Measurements from ENCODE around the gene KLHDC8A.

The KLHDC8A gene

DNA sequence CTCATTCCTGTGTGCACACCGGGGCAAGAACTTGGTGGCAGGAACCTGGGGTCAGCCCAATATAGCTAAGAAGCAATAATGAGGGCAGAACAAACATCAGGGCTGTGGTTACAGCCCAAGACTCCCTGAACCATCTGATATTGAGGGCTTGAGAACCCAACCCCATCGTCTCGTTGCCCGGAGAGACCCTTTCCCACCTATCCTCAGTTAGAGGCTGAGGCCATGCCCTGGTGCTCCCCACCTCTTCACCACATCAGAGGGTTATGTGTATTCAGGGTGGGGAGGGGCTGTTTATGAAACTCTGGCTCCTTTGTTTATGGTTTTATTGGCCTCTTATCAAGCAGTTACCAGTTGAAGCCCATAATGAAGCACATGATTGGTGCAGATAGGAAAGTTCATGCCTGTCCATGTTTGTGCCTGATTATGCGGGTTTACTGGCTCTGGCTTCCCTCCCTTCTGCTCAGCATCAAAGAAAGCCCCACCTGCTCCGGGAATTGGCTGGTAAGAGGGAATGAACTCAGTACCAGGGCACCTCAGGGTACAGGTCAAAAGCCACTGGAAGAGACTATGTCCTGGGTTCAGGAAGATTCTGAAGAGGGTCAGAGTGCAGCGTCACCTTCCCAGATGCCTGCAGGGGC, 49.7 kb downstream of the KLHDC8A start:
- H3K4me3 ChIP-seq (ENCODE audit: low read depth, low read length): no peak overlapping the region
- TF ChIP-seq, protein P1, sequence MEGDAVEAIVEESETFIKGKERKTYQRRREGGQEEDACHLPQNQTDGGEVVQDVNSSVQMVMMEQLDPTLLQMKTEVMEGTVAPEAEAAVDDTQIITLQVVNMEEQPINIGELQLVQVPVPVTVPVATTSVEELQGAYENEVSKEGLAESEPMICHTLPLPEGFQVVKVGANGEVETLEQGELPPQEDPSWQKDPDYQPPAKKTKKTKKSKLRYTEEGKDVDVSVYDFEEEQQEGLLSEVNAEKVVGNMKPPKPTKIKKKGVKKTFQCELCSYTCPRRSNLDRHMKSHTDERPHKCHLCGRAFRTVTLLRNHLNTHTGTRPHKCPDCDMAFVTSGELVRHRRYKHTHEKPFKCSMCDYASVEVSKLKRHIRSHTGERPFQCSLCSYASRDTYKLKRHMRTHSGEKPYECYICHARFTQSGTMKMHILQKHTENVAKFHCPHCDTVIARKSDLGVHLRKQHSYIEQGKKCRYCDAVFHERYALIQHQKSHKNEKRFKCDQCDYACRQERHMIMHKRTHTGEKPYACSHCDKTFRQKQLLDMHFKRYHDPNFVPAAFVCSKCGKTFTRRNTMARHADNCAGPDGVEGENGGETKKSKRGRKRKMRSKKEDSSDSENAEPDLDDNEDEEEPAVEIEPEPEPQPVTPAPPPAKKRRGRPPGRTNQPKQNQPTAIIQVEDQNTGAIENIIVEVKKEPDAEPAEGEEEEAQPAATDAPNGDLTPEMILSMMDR (IDR thresholded peaks at IDR 0.05; ENCODE audit: low read depth, low read length): no peak

GRCh38 chr1:205304695-205305070, 52.0 kb downstream of the KLHDC8A start:
- no peak overlapping the region for H3K4me3 ChIP-seq (ENCODE audit: low read depth, low read length)
- TF ChIP-seq, protein P1 (IDR thresholded peaks at IDR 0.05; ENCODE audit: low read depth, low read length): no peak

GRCh38 chr1:205304046-205304694, 52.6 kb downstream of the KLHDC8A start:
- no peak overlapping the region for H3K4me3 ChIP-seq (ENCODE audit: low read depth, low read length)
- TF ChIP-seq, protein P1 (IDR thresholded peaks at IDR 0.05; ENCODE audit: low read depth, low read length): no peak

DNA sequence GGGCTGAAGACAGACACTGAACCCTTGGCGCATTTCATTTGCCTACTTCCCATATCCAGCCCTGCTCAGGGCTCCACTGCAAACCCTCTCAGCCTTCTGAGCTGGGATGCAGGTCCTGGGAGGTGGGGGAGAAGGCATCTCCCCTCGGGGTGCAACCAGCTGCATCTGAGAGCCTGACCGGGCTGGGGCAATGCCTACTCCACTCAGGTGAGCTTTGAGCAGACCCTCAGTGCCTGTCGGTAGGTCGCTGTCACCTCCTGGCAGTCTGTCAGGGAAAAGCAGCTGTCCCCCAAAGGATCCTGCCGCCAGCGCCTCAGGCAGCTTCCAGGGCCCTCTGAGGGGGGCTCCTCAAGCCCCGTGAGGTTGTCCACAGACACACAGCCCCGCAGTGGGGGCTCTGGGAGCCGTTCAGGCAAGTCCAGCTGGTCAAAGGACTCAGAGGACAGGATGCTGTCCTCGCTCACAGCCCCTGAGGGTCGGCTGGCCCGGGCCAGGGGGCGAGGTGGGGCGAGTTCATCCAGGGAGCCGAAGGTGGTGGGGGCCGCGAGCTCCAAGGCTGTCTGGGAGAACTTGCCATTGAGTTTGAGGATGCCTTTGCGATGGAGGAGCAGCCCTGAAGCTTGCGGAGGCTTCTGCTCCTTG, 53.4 kb downstream of the KLHDC8A start:
- H3K4me3 ChIP-seq (ENCODE audit: low read depth, low read length): no peak overlapping the region
- TF ChIP-seq, protein P1 (IDR thresholded peaks at IDR 0.05; ENCODE audit: low read depth, low read length): no peak

DNA sequence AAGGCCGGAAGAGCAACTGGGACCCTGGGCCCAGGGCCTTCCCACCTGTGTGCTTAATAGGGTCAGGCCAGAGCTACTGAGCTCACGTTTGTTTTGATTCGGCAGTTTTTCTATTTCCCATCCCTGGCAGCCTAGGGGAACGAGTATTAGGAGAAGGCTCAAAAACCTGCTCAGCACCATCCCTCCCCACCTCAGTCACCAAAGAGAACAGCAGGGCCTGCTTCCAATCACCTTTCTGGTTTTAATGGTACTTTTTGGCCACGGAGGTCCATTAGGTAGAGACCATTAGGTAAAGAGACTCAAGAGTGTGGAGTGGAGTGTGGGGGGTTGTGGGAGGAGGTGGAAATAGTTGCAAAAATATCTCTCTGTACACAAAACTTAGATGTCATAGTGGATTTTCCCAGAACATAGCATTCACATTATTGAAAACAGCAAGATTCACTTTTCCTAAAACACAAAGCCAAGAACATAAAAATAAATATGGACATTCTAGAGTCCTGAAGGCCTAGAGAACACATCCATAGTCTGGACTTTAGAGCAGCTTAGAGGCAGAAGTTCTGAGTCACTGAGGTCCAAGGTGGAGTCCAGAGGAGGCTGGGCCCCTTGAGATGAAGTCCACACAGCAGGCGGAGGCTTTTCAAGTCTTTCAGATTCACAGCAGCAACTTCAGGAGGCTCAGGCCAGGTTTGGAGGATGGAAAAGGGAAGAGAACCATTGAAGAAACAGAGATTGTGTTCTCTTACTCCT, 54.7 kb downstream of the KLHDC8A start:
- TF ChIP-seq, protein P1 (IDR thresholded peaks at IDR 0.05; ENCODE audit: low read depth, low read length): no peak
- no peak overlapping the region for H3K4me3 ChIP-seq (ENCODE audit: low read depth, low read length)

DNA sequence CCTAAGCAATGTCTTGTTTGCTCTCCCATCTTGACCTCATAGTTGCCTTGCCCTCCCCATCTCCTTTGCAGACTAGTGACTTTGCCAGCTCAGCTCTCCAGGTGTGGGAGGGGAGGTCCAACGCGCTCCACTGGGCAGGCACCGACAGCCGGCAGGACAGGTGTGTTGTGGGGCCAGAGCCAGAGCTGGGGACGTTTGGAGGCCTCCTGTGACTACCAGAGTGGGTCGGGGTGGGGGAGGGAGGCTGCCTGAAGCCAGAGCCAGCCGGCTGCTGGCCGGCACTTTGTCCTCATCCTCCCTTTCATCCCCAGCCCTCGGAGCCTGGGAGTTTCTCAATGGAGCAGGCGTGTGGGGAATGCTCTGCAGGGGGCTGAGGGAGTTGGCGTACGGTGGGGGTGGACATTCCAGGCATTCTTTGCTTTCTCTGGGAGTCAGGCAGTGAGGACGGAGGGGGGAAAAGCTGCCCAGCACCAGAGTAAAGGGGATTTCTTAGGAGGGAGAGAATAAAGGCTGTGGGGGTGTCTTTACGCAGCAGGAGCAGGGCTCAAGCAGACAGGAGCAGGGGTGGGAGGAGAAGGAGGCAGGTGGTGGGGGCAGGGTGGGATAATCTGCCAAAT, 55.4 kb downstream of the KLHDC8A start:
- no peak overlapping the region for H3K4me3 ChIP-seq (ENCODE audit: low read depth, low read length)
- TF ChIP-seq, protein P1 (IDR thresholded peaks at IDR 0.05; ENCODE audit: low read depth, low read length): no peak

Measured in WI38 (cell line).